HG03039 (cell line): ENCODE measurements around the gene ACY1.
A peak's percentile ranks its signal among the peaks of the same experiment; 100 is the strongest.

Experiments used
- ATAC-seq: cut with Tn5 transposase; IDR thresholded peaks from one replicate; pipeline ENCODE4 v1.9.1; 2021; ENCODE audit warnings: mild to moderate bottlenecking, moderate library complexity; ENCODE audit not compliant: unreplicated experiment

Gene ACY1

DNA sequence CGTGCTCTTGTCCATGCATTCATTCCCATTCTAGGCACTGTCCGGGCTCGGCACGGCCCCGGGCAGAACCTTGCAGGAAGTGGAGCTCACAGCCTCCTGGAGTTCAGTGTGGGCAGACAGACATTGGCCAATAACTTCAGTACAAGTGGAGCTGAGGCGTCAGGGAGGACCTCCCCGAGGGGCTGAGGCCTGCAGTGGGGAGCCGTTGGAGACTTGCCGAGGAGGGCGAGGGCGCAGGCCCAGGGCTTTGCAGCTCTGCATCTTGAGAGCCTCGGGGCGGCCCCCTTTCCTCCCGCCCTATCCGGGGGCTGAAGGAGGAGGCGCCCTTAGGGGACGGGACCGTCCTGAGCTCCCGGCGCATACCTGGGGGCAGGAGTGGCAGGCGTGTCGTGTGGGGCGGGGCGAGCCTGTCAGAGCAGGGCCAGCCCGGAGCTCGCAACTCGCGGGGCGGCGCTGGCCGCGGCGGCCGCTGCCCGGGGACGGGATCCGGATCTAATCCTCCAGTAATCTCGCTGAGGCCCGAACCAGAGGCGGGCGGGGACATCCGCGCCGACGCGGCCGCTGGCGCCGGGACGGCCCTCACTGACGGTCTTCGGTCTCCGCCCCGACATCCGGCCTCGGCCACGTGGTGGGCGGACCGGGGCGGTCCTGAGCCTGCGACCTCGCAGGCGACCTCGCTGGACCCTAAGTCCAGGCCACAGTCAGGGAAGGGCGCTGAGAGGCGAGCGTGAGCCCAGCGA, at the start of gene ACY1:
Gene ACY1 (plus strand): TSS at position 698 of the 740 bp plus-strand sequence. CDS start 530 bp downstream, outside the sequence.
- ATAC-seq: peak; percentile 69

DNA sequence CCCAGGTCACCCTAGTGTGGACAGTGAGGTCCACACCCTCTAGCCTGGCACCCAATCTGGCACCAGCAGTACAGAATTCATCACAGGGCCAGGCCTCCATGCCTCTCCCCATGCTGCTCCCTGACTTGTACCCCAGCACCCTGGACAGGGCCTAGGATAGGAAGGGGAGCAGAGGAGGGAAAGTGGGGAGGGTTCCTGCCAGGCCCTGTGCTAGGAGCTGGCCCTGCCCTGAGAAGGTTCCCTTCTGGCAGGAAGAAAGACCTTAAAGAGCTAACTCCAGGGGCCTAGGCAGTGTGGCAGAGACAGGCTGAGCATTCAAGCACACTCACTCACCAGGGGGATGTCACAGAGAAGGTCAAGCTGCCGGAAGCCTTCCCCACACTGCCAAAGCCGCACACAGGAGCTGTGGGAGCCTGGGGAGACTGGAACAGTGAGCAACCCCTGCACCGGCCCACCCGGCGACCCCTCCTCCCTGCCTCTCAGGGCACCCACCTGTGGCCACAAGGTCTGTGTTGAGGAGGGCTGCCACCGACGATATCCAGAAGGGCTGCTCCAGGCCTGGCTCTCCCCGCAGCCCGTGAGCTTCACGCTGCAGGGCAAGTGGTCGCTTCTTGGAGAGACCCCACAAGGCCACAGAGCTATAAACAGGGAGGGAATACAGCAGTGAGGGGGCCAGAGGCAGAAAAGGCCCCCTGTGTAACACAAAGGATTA, 49.0 kb upstream of the ACY1 start:
- no peak for ATAC-seq

DNA sequence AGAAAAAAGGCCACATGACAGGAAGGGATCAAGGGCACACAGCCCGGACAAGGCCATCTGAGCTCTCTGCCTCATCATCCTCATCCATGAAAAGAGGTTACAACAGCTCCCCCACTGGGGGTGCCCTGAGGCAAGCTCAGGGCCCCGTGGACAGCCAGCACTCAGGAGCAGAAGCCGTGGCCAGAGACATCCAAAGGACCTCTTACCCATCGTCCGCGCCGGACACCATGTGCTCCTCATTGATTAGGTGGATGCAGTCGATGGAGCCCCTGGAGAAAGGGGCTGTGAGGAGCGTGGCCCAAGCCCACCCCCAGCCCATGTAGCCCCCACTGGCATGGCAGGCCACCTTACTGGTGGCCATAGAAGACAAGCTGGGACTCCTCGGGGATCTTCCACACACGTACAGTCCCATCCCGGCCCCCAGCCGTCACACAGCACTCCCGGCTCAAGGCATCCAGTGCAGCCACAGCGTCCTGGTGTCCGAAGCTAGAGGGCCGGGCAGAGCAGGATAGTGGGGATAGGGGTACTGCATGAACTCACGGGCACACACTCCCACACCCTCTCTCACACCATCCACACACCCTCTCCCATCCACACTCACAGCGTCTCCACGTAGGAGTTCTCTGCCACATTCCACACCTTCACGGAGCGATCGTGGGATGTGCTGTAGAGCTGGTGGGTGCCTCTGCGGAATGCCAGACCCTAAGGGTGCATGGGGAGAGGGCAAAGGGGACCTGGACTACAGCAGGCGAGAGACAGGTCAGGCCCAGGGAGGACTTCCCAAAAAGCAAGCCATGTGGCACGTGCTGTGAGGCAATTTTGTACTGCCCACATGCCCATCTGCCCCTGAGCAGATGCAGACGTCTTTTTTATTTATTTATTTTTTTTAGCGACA, 48.1 kb upstream of the ACY1 start:
- no peak for ATAC-seq

DNA sequence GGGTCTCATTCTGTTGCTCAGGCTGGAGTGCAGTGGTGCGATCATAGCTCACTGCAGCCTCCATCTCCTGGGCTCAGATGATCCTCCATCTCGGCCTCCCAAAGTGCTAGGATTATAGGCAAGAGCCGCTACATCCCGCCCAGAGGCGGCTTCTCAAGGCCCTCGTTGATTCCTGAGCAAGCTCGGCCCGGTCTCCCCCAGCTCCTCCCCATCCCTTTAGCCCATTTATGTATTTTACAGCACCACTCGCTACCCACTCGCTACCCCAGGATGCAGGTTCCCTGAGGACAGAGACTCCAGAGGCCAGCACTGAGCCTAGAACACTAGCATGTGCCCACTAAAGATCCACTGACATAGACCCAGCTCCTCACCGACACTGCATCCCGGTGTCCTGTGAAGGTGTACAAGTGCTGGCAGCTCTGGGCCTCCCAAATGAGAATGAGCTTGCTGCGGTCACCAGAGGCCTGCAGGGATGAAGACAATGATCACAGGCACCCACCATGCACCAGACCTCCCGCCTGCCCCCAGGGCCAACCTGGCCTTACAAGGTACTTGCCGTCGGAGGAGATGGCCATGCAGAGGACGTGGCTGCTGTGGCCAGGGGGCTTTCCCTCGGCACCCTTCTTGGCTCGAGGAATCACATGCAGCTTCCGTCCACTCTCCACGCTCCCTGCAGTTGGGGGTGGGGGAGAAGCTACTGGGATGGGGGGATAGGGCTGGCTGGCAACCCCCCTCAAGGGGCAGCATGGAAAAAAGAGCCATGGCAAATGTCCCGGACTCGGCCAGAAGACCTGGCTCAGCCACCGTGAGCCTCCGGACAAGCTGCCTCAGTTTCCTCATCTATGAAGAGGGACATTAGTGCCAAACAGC, 47.2 kb upstream of the ACY1 start:
- ATAC-seq: no peak

DNA sequence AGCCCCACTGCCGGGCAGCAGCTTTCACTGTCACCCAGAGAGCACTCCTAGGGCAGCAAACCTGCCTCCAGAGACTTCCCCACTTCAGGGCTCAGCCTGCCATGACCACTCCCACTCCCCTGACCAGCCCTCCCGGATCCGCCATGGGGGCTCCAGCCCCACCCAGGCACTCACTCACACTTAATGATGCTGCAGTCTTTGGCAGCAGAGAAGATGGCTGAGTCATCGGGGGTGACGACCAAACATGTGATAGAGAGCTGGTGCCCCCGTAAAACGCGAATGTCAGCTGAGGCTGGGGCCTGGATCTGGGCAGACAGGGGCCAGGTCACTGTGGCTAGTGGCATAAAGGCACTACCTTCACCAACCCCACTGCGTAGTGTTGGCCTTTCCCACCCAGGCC, 46.3 kb upstream of the ACY1 start:
- ATAC-seq: no peak

DNA sequence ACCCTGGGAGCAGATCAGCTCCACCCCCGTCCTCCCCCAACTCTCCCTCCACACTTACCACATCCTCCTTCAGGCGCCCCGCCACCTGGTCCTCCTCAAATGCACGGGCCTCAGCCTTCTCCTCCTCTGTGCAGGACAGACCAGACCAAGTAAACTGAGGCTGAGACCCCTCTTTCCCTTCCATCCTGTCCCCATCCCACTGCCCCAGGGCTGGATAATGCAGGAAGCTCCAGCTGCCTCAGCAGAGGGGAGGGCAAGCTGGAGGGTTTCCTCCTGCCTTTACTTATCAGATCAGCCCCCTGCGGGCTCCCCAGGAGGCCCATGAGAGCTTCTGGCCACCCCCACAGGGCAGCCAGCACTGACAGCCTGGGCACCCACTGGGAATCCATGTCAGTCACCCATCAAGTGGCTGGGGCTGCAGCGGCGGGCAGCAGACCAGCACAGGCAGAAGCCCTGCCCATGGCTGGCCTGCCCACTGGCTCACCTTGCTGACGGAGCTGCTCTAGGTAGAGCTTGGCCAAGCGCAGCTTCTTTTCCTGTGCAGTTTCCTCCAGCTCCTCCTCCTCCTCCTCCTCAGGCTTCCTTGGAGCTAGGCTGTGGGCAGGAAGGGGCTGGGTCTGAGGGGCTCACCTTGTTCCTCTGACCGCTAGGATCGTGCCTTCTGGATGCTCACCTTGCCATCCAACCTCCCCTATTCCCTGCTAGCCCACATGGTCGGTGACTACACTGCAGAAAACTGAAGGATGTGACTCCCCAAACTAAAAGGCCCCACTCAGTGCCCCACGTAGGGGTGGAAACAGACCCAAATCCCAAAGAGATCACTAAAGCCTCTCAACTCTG, 45.5 kb upstream of the ACY1 start:
- ATAC-seq: no peak

DNA sequence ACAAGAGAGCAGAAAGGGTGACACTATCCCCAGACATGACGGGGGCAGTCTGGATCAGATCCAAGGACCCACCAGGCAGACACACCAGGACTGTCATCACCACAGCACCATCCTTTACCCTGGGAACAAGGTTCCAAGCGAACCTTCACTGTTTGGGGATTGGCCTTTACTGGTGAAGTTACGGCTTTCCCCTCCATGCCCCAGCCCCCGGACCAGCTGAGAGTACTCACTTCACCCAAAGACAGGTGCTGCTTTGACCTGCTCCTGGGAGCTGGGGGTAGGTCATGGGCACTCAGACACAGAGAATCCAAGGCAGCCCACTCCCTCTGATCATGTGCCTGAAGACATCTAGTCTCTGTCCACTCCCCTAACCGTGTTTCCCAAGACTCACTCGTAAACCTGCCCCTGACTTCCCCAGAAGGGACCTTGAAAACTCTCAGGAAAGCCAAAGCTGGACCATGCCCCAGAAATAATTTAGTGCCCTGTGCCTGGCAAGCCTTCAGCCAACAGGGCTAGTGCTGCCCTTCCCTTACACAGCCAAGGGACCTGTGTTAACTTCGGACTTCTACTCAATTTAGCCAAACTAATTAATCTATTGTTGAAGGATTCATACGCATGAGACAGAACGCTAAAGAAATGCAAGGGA, 44.4 kb upstream of the ACY1 start:
- no peak for ATAC-seq

DNA sequence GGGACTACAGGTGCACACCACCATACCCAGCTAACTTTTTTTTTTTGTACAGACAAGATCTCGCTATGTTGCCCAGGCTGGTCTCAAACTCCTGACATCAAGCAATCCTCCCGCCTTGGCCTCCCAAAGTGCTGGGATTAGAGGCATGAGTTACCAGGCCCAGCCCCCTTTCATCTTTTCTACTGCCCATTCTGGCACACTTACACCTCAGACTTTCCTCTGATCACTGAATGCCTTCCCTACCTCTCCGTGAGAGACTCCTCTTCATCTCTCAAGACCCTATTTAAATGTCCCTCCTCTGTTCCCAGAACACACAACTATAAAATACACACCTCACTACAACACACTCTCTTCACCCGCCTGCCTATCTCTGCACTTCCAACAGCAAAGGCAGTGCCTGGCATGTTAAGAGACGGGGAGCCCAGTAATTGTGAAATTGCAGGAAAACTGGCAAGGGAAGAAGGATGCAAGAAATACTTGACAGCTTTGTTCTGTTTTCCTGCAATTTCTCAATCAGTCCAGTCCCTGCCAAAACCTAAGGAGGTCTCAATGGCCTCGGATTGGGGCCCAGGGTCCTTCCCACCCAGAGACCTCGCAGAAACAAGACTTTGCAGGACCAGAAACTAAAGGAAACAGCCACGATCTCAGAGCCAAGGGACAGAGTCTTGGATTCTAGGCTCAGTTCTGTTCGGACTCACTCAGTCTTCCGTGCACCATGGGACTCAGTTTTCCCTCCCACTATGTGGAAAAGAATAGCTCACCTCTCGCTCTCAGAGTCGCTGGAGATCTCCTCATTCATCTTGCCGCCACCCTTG, 42.5 kb upstream of the ACY1 start:
- no peak for ATAC-seq

DNA sequence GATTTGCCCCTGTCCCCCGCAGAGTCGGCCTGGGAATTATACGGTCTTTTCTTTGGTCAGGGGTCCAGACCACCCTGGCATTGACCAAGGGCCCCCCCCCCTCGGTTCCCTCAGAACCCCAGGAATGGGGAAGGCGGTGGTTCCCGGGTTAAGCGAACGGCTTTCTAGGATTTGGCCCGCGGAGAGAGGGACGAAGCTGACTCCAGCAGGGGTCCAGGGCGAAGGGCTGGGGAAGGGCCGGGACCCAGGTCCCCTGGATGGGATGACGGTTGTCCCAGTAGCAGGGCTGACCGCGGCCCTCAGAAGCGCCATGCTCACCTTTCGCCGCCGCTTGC, 41.9 kb upstream of the ACY1 start:
- ATAC-seq: no peak

DNA sequence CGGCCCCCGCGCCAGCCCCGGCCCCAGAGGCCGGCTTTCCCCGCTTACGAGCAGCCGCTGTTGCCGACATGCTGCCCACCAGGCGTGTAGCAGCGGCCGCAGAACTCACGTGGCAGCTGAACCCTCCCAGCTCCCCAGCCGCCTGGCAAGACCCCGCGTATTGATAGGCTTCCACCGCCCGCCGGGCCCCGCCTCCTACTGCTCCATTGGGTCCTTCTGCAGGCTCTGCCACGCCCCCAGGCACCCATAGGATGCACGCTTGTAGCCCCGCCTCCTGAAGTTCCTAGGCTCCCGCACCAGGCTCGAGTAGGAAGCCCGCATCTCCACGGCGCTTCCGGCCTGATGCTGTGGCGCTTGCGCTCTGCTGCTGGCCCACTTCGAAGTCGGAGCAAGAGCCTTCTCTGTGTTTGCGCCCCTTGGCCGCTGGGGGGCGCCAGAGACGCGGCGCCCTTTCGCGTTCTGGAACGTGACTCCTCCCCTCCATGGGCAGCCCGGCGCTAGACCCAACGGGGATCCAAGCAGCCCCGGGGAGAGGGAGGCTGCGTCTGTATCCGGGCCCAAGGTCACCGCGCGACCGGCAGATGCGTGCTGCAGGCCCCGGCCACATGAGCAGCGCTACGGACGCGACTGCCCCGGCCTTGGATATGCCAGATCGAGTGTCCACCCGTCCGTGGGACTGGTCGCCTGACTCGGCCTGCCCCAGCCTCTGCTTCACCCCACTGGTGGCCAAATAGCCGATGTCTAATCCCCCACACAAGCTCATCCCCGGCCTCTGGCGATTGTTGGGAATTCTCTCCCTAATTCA, 41.3 kb upstream of the ACY1 start, which contains the start of the genes PARP3 and RRP9:
Gene PARP3 (plus strand): TSS at position 566 of the 805 bp plus-strand sequence. CDS start 993 bp downstream, outside the sequence.
Gene RRP9 (minus strand): TSS at position 107 of the 805 bp plus-strand sequence. CDS start 37 bp downstream, at position 70.
- peak; percentile 86 for ATAC-seq

DNA sequence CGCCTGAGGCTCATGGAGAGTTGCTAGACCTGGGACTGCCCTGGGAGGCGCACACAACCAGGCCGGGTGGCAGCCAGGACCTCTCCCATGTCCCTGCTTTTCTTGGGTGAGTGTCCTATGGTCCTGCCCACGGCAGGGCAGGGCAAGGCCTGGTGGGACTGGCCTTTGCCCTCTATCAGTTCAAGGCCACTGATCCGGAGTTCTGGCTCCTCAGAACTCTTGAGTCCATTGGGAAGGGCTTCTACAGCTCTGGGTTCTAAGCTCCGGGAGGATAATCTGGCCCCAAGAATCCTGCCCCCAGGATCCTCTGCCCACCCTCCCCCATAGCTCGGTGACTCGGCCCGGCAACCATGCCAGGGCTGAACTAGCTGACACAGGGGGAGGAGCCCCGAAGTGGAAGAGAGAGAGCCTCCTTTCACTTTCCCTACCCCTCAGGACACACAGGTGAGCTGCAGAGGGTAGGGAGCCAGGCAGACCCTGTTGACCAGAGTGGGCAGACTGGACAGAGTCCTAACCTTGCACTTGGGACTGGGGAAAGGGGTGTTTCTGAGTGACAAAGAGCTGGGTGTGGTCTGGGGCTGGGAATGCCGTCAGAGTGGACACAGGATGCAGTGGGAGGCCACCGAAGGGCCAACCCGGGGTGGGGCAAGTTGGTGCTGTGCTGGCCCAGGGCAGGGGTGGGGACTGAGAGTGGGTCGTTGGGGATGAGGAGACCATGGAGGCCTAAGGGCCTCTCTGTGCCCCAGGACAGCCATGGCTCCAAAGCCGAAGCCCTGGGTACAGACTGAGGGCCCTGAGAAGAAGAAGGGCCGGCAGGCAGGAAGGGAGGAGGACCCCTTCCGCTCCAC, 40.5 kb upstream of the ACY1 start:
- ATAC-seq: no peak

DNA sequence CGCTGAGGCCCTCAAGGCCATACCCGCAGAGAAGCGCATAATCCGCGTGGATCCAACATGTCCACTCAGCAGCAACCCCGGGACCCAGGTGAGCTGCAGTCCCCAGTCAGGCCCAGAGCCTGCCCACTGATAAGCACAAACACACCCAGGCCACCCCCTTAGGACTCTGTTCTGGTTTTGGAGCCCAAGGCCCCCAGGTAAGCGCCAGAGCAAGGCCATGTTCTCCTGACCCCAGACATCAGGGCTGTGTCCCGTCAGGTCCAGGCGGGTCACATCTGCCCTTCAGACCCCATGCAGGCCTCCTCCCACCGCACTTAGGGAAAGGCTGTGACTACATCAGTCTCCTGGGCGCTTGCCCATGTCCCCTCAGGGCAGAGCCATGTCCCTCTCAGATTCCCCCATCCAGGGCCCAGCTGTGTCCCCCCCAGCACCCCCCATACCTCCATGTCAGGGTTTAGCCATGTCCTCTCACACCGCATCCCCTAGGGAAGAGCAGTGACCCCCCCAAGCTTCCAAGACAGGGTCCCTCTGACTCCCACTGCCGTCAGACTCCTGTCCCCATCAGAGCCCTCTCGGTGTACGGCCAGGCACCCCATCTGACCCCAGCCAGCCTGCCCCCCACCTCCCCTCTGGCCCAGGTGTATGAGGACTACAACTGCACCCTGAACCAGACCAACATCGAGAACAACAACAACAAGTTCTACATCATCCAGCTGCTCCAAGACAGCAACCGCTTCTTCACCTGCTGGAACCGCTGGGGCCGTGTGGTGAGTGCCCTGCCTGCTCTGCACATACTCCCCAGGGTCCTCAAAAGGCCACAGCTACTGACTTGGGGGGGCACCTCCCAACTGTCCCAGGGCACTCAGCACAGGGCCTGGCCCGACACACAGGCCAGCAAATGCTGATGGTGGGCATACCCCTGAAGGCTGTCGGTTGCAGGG, 39.6 kb upstream of the ACY1 start:
- no peak for ATAC-seq

DNA sequence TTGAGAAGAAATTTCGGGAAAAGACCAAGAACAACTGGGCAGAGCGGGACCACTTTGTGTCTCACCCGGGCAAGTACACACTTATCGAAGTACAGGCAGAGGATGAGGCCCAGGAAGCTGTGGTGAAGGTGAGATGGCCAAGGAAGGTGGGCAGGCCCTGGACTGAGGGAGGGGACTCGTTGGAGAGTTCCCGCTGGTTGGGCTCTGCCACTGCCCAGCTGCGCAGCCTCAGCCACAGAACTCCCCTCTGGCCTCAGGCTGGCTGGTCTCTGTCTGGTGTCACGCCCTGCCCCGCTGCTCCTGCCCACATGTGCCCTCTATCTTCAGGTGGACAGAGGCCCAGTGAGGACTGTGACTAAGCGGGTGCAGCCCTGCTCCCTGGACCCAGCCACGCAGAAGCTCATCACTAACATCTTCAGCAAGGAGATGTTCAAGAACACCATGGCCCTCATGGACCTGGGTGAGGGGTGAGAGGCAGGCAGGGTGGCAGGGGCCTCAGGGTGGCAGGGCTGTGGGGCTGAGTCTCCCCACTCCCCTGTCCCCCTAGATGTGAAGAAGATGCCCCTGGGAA, 38.8 kb upstream of the ACY1 start:
- ATAC-seq: no peak

DNA sequence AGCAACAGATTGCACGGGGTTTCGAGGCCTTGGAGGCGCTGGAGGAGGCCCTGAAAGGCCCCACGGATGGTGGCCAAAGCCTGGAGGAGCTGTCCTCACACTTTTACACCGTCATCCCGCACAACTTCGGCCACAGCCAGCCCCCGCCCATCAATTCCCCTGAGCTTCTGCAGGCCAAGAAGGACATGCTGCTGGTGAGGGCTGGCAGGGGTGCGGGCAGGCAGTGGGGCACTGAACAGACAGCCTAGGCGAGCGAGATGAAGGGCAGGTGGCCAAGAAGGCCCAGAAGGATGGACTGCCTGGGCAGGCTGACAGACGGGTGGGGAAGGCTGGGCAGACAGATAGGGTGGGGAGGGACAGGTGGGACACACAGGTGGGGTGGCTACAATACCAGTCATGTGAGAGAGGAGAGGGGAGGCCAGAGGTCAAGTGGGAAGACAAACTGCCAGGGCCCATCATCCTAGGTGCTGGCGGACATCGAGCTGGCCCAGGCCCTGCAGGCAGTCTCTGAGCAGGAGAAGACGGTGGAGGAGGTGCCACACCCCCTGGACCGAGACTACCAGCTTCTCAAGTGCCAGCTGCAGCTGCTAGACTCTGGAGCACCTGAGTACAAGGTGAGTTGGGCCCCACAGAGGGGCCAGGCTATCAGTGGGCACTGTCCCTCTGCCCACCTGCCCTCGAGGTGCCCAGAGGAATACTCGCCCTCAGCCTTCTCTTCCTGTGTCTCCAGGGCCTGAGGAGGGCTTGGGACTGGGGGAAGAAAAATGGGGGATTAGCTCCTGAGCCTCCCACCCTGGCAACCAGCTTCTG, 38.1 kb upstream of the ACY1 start:
- no peak for ATAC-seq
